Measurements from ENCODE around the gene SPDYE2.
A peak's percentile ranks its signal among the peaks of the same experiment; 100 is the strongest.
"Not testable (repeated sequence)": the region's sequence is repeated elsewhere in the genome, so short reads cannot be mapped to it uniquely, and the experiment has no call there.

SPDYE2 gene

GRCh38 chr7:102543596-102543995, 7.4 kb upstream of the SPDYE2 start, which contains the start of gene UPK3BL2:
Gene UPK3BL2, minus strand, starts transcription at chr7:102543696. Its CDS starts 60 bp downstream, at chr7:102543636.
- H3K36me3 ChIP-seq (ENCODE audit: control insufficient read depth, insufficient read depth, low read length, severe bottlenecking); H3K4me1 ChIP-seq (ENCODE audit: control insufficient read depth, insufficient read depth, low read length); H3K27me3 ChIP-seq (replicated peaks; ENCODE audit: control insufficient read depth, insufficient read depth, low read length); H3K4me3 ChIP-seq (ENCODE audit: low read length); DNase-seq (ENCODE audit: low read depth); H3K9ac ChIP-seq (ENCODE audit: low read length); H3K9me3 ChIP-seq (ENCODE audit: control insufficient read depth, low read length): not testable (repeated sequence)

- not testable (repeated sequence) for DNase-seq (ENCODE audit: low read depth); H3K4me1 ChIP-seq (ENCODE audit: control insufficient read depth, insufficient read depth, low read length); H3K9ac ChIP-seq (ENCODE audit: low read length); H3K4me3 ChIP-seq (ENCODE audit: low read length); H3K9me3 ChIP-seq (ENCODE audit: control insufficient read depth, low read length); H3K27me3 ChIP-seq (replicated peaks; ENCODE audit: control insufficient read depth, insufficient read depth, low read length); H3K36me3 ChIP-seq (ENCODE audit: control insufficient read depth, insufficient read depth, low read length, severe bottlenecking)
Observed at GRCh38 chr7:102544372-102544771, 6.7 kb upstream of the SPDYE2 start.

- H3K27me3 ChIP-seq (replicated peaks; ENCODE audit: control insufficient read depth, insufficient read depth, low read length); DNase-seq (ENCODE audit: low read depth); H3K36me3 ChIP-seq (ENCODE audit: control insufficient read depth, insufficient read depth, low read length, severe bottlenecking); H3K9me3 ChIP-seq (ENCODE audit: control insufficient read depth, low read length); H3K4me1 ChIP-seq (ENCODE audit: control insufficient read depth, insufficient read depth, low read length); H3K4me3 ChIP-seq (ENCODE audit: low read length); H3K9ac ChIP-seq (ENCODE audit: low read length): not testable (repeated sequence)
Observed at GRCh38 chr7:102545288-102545687, 5.7 kb upstream of the SPDYE2 start.

GRCh38 chr7:102546353-102546752, 4.7 kb upstream of the SPDYE2 start:
- not testable (repeated sequence) for H3K9me3 ChIP-seq (ENCODE audit: control insufficient read depth, low read length); H3K4me1 ChIP-seq (ENCODE audit: control insufficient read depth, insufficient read depth, low read length); H3K4me3 ChIP-seq (ENCODE audit: low read length); H3K36me3 ChIP-seq (ENCODE audit: control insufficient read depth, insufficient read depth, low read length, severe bottlenecking); H3K27me3 ChIP-seq (replicated peaks; ENCODE audit: control insufficient read depth, insufficient read depth, low read length); DNase-seq (ENCODE audit: low read depth); H3K9ac ChIP-seq (ENCODE audit: low read length)

GRCh38 chr7:102568620-102569019, 17.6 kb downstream of the SPDYE2 start:
- not testable (repeated sequence) for H3K4me1 ChIP-seq (ENCODE audit: control insufficient read depth, insufficient read depth, low read length); H3K4me3 ChIP-seq (ENCODE audit: low read length); H3K9ac ChIP-seq (ENCODE audit: low read length); H3K36me3 ChIP-seq (ENCODE audit: control insufficient read depth, insufficient read depth, low read length, severe bottlenecking); H3K9me3 ChIP-seq (ENCODE audit: control insufficient read depth, low read length); DNase-seq (ENCODE audit: low read depth); H3K27me3 ChIP-seq (replicated peaks; ENCODE audit: control insufficient read depth, insufficient read depth, low read length)

DNA sequence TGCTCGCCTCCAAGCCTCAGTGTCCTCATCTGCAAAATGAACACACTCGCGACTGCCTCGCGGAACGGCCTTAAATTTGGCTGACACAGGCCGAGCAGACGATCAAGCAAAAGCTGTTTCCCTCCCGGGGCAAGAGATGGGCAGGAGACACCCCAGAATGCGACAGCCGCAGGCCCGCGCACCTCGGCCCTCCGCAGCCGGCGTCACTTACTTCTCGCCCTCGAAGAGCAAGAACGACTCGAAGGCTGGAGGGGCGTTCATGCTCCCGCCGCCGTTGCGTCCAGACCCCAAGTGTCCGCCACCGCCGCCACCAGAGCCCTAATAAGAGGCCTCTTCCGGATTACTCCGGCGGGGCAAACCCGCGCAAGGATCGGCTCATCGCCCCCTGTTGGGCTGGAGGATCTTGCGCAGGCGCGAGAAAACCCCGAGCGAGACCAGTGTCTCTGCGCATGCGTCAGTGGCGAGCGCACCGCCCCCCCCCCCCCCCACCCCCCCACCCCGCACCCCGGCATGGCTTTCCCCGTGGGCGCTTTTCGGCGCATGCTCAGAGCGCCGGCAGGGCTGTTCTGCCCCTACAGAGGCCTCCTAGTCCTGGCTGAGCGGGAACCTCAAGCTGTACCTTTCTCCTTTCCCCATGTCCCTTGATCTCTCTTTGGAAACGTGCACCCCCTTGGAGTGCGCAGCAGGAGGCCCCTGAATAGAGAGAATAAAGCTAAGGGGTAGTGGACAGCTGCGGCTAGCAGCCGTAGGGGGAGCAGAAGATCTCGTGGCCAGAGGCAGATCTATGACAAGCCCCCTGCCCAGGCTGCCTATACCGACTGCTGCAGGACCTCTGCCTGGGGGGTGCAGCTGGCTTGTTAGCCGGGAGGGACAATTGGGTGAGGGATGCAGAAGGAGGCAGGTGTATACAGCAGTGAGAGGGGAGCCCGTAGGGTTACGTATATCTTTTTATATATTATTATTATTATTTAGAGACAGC, 21.5 kb downstream of the SPDYE2 start, which contains the start of gene POLR2J3:
Gene POLR2J3 (minus strand): TSS at position 323 of the 979 bp plus-strand sequence. CDS start 62 bp downstream, at position 261.
- H3K9me3 ChIP-seq (ENCODE audit: control insufficient read depth, low read length); H3K36me3 ChIP-seq (ENCODE audit: control insufficient read depth, insufficient read depth, low read length, severe bottlenecking); H3K27me3 ChIP-seq (replicated peaks; ENCODE audit: control insufficient read depth, insufficient read depth, low read length): not testable (repeated sequence)

DNA sequence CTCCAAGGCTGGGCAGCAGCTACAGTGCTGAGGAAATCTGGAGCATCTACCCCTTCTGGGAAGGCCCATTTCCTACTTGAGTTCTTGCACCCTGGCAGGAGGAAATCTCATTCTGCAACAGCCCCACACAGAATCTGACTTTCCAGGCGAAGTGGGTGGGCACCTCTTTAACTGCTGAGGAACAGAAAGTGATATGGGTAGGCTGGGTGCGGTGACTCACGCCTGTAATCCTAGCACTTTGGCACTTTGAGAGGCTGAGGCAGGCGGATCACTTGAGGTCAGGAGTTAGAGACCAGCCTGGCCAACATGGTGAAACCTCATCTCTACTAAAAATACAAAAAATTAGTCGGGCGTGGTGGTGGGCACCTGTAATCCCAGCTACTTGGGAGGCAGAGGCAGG, 23.6 kb downstream of the SPDYE2 start:
- H3K9ac ChIP-seq (ENCODE audit: low read length); H3K4me3 ChIP-seq (ENCODE audit: low read length); H3K36me3 ChIP-seq (ENCODE audit: control insufficient read depth, insufficient read depth, low read length, severe bottlenecking); H3K4me1 ChIP-seq (ENCODE audit: control insufficient read depth, insufficient read depth, low read length); H3K9me3 ChIP-seq (ENCODE audit: control insufficient read depth, low read length); DNase-seq (ENCODE audit: low read depth); H3K27me3 ChIP-seq (replicated peaks; ENCODE audit: control insufficient read depth, insufficient read depth, low read length): not testable (repeated sequence)

More for the DNA sequence above, 21.5 kb downstream of the SPDYE2 start, which contains the start of gene POLR2J3:
- peak; percentile 97 for DNase-seq (ENCODE audit: low read depth)
- H3K4me1 ChIP-seq (ENCODE audit: control insufficient read depth, insufficient read depth, low read length), result not testable (repeated sequence)
- peak within 1 kb of the TSS; percentile 85 for H3K9ac ChIP-seq (ENCODE audit: low read length)
- H3K4me3 ChIP-seq (ENCODE audit: low read length), result peak within 1 kb of the TSS; percentile 81

DNA sequence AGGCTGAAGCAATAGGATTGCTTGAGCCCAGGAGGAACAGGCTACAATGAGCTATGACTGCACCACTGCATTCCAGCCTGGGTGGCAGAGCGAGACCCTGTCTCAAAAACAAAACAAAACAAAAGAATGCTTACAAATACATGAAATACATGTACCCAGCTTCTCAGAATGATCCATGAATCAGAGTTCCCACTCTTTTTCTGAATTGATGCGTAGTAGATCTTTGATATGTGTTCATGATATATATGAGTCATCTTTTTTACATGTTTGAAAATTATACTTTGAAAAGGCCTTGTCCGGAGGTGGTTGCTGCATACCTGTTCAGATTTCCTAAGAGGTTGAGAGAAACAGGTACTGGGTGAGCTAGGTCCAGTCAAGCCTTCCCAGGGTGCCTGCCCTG, 25.3 kb downstream of the SPDYE2 start:
- H3K36me3 ChIP-seq (ENCODE audit: control insufficient read depth, insufficient read depth, low read length, severe bottlenecking); H3K4me1 ChIP-seq (ENCODE audit: control insufficient read depth, insufficient read depth, low read length); H3K27me3 ChIP-seq (replicated peaks; ENCODE audit: control insufficient read depth, insufficient read depth, low read length); H3K4me3 ChIP-seq (ENCODE audit: low read length); H3K9ac ChIP-seq (ENCODE audit: low read length); DNase-seq (ENCODE audit: low read depth); H3K9me3 ChIP-seq (ENCODE audit: control insufficient read depth, low read length): not testable (repeated sequence)

- H3K36me3 ChIP-seq (ENCODE audit: control insufficient read depth, insufficient read depth, low read length, severe bottlenecking); H3K9ac ChIP-seq (ENCODE audit: low read length); DNase-seq (ENCODE audit: low read depth); H3K9me3 ChIP-seq (ENCODE audit: control insufficient read depth, low read length); H3K4me1 ChIP-seq (ENCODE audit: control insufficient read depth, insufficient read depth, low read length); H3K27me3 ChIP-seq (replicated peaks; ENCODE audit: control insufficient read depth, insufficient read depth, low read length); H3K4me3 ChIP-seq (ENCODE audit: low read length): not testable (repeated sequence)
Observed at GRCh38 chr7:102577315-102578240, 26.6 kb downstream of the SPDYE2 start.

DNA sequence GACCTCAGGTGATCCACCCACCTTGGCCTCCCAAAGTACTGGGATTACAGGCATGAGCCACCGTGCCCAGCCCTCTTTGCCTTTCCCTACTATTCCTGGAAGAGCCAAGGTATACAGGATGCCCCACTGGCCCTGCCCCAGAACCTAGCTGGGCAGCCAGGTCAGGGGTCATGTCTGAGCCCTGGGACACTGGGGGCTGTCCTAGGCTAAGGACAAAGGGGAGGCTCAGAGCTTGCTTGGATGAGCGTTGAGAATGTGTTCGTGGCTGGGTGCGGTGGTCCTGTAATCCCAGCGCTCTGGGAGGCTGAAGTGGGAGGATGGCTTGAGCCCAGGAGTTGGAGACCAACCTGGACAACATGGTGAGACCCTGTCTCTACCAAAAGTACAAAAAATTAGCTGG, 27.5 kb downstream of the SPDYE2 start:
- not testable (repeated sequence) for H3K4me1 ChIP-seq (ENCODE audit: control insufficient read depth, insufficient read depth, low read length); H3K9me3 ChIP-seq (ENCODE audit: control insufficient read depth, low read length); H3K4me3 ChIP-seq (ENCODE audit: low read length); H3K27me3 ChIP-seq (replicated peaks; ENCODE audit: control insufficient read depth, insufficient read depth, low read length); DNase-seq (ENCODE audit: low read depth); H3K9ac ChIP-seq (ENCODE audit: low read length); H3K36me3 ChIP-seq (ENCODE audit: control insufficient read depth, insufficient read depth, low read length, severe bottlenecking)

DNA sequence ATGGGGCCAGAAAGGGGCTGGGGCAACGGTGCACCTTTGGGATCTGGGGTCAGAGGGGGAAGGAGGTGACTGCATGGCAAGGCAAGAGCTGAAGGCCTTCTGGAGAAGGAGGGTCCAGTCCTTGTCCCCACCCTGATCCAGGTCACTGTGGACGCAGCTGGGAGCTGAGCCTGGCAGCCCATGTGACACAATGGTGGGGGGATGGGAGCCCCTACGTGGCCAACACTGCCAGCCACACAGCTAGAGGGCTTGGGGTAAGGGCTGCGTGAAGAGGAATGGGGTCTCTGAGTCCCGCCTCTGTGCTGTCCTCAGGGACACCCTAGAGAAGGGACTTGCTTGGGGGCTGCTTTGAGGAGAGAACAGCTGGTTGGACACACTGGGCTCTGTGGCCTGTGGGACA, 30.7 kb downstream of the SPDYE2 start:
- H3K36me3 ChIP-seq (ENCODE audit: control insufficient read depth, insufficient read depth, low read length, severe bottlenecking); H3K4me3 ChIP-seq (ENCODE audit: low read length); H3K4me1 ChIP-seq (ENCODE audit: control insufficient read depth, insufficient read depth, low read length); H3K27me3 ChIP-seq (replicated peaks; ENCODE audit: control insufficient read depth, insufficient read depth, low read length); H3K9ac ChIP-seq (ENCODE audit: low read length); H3K9me3 ChIP-seq (ENCODE audit: control insufficient read depth, low read length); DNase-seq (ENCODE audit: low read depth): not testable (repeated sequence)

Measured in adipocyte (in vitro differentiated cells).